Chondrocyte (in vitro differentiated cells): ENCODE measurements around the gene KRTAP10-12. TPM values are rescaled to one million over a fixed set of nuclear protein-coding genes. Genes with fewer than 3 reads are reported as not detected.
"Not testable (repeated sequence)": the region's sequence is repeated elsewhere in the genome, so short reads cannot be mapped to it uniquely, and the experiment has no call there.

Source experiments
- DNase-seq: peaks from one replicate; pipeline ENCODE4 v3.0.0; 2021; ENCODE audit warnings: mixed read lengths, low spot score
- H3K27ac Mint-ChIP-seq: one replicate; pipeline ENCODE4 v1.8.0; 2021; ENCODE audit warnings: mild to moderate bottlenecking, moderate library complexity, mixed read lengths; ENCODE audit not compliant: unreplicated experiment
- H3K27me3 Mint-ChIP-seq: 2 replicates; pipeline ENCODE4 v1.8.0; 2021; ENCODE audit warnings: low read depth, mixed read lengths
- H3K36me3 Mint-ChIP-seq: 2 replicates; pipeline ENCODE4 v1.8.0; 2021; ENCODE audit warnings: low read depth, mixed read lengths
- H3K4me1 Mint-ChIP-seq: 2 replicates; pipeline ENCODE4 v1.8.0; 2021; ENCODE audit warnings: low read depth, mild to moderate bottlenecking, mixed read lengths
- H3K4me3 Mint-ChIP-seq: one replicate; pipeline ENCODE4 v1.8.0; 2021; ENCODE audit warnings: mild to moderate bottlenecking, moderate library complexity, mixed read lengths; ENCODE audit not compliant: unreplicated experiment
- H3K9me3 Mint-ChIP-seq: 2 replicates; pipeline ENCODE4 v1.8.0; 2021; ENCODE audit warnings: low read depth, mixed read lengths
- CTCF ChIP-seq: fragments of 200-600 bp; sonication (generic); IDR thresholded peaks from 2 replicates; pipeline ENCODE4 v1.5.0; 2021; ENCODE audit warnings: antibody characterized with exemption, mild to moderate bottlenecking, moderate library complexity
- total RNA-seq: library from RNA; stranded (reverse); gene quantifications from 3 replicates; pipeline ENCODE4 v1.2.1, GENCODE V29; 2021

The KRTAP10-12 gene
- total RNA-seq, 1 donor from 2014 or later: not detected

- Mint-ChIP-seq H3K4me1 (no peaks in the 10 kb centered on the region), H3K4me3 (no peak overlapping the region), H3K36me3 (peaks cover 4% of the 10 kb centered on the region), H3K9me3 (no peaks in the 10 kb centered on the region), H3K27ac (no peak overlapping the region), H3K27me3 (peaks cover 73% of the 10 kb centered on the region)
- TF ChIP-seq CTCF: no peak
- no peak for DNase-seq
Measured at GRCh38 chr21:44686000-44686781, 10.8 kb upstream of the KRTAP10-12 start.

GRCh38 chr21:44686843-44687561, 10.0 kb upstream of the KRTAP10-12 start:
- DNase-seq: no peak
- peaks cover 70% of the 10 kb centered on the region for H3K27me3 Mint-ChIP-seq
- no peak overlapping the region for H3K27ac Mint-ChIP-seq
- no peaks in the 10 kb centered on the region for H3K4me1 Mint-ChIP-seq
- H3K9me3 Mint-ChIP-seq: no peaks in the 10 kb centered on the region
- H3K36me3 Mint-ChIP-seq: peaks cover 4% of the 10 kb centered on the region
- H3K4me3 Mint-ChIP-seq: no peak overlapping the region
- TF ChIP-seq CTCF: no peak

DNA sequence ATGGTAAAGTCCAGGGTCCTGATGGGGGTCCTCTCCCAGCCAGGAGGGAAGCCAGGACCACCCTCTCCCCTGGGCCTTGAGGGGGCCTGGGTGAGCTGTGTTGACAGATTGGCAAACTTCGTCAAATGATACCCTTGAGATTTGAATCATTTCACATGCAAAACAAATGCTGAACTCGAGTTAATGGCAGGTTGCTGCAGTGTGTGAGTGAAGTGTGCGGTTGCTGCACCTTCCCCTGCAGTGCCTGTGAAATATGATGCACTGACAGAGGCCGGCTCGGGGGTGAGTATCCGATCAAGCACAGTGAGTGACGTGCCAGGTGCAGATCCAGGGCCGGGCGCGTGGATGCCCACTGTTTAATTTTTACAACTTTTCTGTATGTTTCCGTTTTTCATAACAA, 9.3 kb upstream of the KRTAP10-12 start:
- no peak for TF ChIP-seq CTCF
- DNase-seq: no peak
- H3K27me3 Mint-ChIP-seq: peaks cover 63% of the 10 kb centered on the region
- H3K4me3 Mint-ChIP-seq: no peak overlapping the region
- H3K27ac Mint-ChIP-seq: no peak overlapping the region
- H3K36me3 Mint-ChIP-seq: peaks cover 4% of the 10 kb centered on the region
- H3K4me1 Mint-ChIP-seq: no peaks in the 10 kb centered on the region
- peaks cover 4% of the 10 kb centered on the region for H3K9me3 Mint-ChIP-seq

DNA sequence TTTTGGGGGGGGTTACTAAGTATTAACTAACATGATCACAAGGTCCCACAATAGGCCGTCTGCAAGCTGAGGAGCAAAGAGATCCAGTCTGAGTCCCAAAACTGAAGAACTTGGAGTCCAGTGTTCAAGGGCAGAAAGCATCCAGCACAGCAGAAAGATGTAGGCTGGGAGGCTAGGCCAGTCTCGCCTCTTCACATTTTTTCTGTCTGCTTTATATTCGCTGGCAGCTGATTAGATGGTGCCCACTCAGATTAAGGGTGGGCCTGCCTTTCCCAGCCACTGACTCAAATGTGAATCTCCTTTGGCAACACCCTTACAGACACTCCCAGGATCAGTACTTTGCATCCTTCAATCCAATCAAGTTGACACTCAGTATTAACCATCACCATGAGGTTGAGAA, 7.2 kb upstream of the KRTAP10-12 start:
- H3K4me1 Mint-ChIP-seq, DNase-seq, H3K27ac Mint-ChIP-seq, H3K4me3 Mint-ChIP-seq, H3K36me3 Mint-ChIP-seq: not testable (repeated sequence)
- peaks cover 19% of the 10 kb centered on the region for H3K9me3 Mint-ChIP-seq
- H3K27me3 Mint-ChIP-seq: peaks cover 48% of the 10 kb centered on the region

DNA sequence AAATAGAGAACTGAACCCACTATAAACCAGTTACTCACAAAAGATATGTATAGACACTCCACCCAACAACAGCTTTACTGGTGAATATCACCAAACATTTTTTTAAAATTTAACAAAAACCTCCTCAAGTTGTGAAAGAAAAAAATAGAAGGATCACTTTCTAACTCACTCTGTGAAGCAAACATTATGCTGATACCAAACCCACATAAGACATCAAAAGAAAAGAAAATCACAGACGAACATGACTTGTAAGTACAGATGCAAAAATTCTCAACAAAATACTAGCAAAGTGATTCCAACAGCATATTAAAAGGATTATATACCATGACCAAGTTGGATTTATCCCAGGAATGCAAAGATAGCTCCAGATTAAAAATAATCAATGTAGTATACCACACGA, 5.3 kb upstream of the KRTAP10-12 start:
- Mint-ChIP-seq H3K4me3 (no peak overlapping the region), H3K9me3 (peaks cover 19% of the 10 kb centered on the region), H3K27me3 (peaks cover 50% of the 10 kb centered on the region), H3K36me3 (peaks cover 5% of the 10 kb centered on the region), H3K4me1 (peaks cover under 1% of the 10 kb centered on the region), H3K27ac (no peak overlapping the region)
- no peak for TF ChIP-seq CTCF
- DNase-seq: no peak
